Left kidney (tissue), 2 donors: Measurements from ENCODE around the gene AAGAB. TPM values are rescaled to one million over a fixed set of nuclear protein-coding genes. Genes with fewer than 3 reads are reported as not detected.
"Not testable (repeated sequence)": the region's sequence is repeated elsewhere in the genome, so short reads cannot be mapped to it uniquely, and the experiment has no call there.

Experiments used
- DNase-seq: peaks from one replicate; pipeline ENCODE4 v3.0.0-alpha.2; 2013
- polyA plus RNA-seq: library from polyadenylated mRNA; unstranded; fragments of 120-200 nt; gene quantifications from one replicate; pipeline ENCODE4 v1.2.1, GENCODE V29; 2013; ENCODE audit not compliant: insufficient read length

Gene AAGAB
- polyA plus RNA-seq, 1 donor: 62.0 TPM

DNA sequence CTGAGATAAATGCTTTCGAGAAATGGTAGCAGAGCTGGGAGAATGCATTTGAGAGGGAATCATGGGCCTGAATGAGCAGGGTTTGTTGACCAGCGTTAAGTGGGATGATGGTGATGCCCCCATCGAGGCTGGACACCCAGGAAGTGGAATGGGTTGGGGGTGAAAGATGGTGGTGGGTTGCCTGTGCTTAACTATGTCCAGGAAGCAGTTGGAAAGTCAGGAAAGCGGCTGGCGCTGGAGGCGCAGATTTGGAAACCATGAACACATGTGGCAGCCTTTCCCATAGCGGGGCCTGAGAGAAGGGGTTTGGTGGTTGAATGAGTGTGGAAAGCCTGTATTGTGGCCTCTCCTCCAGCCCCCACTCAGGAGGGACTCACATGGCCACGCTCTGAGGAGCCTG lies 80.7 kb downstream of the AAGAB start:
- no peak for DNase-seq

DNA sequence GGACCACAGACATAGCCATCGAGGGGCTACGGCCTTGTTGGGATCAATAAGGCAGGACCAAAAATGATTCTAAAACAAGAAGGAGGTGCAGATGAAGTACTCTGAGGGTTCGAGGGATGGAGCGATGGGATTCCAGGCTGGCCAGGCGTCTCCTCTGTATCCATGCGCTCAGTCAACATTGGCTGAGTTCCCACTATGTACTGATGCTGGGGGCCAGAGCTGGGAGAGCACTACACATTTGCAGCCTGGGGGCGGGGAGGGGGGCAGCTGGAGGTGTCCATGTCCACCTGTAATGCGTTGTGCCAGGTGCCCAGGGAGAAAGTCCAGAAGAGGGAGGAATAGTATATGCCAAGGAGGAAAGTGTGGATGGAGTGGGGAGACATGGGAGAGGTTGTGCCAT lies 81.5 kb downstream of the AAGAB start:
- DNase-seq: no peak

DNA sequence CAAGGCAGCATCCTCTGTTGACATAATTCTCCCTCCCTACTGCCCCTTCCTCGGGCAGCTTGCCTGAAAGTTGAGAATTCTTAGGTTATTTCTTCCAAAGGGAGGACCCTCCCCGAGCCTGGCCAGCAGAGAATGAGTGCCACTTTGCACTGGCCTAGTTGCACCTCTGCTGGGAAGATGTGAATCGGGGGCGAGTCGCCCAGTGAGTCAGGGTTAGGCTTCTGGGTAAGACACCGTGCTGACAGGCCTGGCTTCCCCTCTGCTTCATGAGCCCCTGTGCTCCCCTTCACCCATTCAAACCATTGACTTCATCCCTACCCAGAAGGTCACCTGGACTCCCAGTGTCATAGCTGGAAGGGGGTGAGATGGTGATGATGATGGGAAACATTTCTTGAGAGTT lies 82.3 kb downstream of the AAGAB start:
- DNase-seq: no peak

DNA sequence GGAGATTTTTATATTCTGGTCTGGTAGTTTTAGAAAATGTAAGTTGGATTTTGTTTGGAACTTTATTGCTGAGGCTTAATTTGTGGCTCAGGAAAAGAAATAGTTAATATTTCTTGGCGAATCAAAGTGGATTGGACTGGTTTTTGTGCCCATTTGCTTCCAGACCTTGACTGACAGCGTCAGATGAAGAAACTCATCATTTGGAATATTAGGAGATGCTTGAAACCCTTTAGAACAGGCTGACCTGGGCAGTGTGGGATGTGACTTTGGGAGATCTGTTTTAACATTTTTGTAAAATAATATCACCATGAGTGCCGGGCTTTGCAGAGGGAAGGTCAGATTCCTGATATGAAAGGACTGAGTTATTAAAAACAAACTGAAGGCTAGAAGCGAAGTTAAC lies 83.0 kb downstream of the AAGAB start:
- DNase-seq: no peak

DNA sequence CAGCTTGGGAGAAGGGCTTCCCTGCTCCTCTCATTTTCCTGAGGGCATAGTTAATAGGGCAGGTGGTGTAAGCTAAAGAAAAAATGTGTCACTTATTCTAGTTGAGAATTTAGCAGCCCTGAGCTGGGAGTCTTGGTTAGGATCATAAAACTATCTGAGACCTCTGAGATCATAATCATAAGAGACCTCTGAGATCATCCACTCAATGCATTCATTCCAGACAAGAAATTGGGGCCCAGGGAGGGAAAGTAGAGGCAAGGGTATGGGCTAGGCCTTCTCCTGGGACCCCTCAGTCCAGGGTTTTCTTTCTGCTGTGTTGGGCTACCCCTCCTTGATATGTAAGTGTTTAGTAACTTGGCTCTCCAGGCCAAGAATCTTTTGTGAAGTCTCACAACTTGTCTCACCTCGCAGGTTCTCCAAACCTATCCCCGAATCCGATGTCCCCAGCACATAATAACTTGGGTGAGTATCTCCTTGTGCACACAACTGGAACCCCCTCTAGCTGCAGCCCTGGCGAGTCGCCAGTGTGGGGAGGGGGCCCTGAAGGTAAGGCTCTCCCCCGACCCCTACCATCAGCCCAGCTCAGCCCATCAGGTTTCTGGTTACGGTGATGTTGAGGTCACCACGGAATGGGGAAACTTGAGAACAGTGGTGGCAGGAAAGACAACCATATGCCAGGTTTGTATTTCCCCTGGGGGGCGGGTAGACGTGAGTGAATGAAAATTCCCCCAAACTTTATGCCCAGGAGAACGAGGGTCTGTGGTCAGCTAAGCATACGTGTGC lies 84.1 kb downstream of the AAGAB start:
- DNase-seq: no peak

DNA sequence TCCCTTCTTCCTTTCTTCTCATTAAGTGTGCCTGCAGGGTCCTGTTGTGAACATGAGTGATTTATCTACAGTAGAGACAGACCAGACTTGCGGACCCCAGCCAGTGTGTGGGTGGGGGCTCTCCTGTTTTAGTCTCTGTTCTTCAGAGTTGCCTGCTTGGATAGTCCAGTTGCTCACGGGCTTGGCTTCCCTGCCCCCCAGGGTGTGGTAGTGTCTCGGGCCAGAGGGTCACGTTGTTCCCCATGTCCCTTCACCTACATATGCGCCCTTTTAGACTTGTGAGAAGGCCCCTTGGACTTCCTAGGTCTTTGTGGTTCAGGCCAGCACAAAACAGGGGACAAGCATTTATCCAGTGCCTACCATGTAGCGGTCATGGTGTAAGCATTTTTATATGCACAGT lies 85.8 kb downstream of the AAGAB start:
- no peak for DNase-seq

DNA sequence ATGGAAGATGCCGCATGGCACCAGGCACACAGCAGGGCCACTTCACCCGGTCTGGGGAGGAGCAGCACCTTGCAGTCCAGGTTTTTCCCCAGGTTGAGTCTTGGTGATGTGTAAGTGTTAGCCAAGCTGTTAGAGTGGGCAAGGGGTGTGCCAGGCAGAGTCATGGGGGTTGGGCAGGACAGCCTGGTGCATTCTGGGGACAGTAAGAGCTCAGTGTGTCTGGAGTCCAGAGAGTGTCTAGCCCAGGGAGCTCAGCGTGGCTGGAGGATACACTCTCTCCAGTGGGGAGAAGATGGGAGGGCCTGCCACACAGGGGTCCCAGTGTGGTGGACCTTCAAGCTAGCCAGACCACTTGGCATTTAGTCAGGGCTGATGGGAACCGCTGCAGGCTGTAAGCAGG lies 87.4 kb downstream of the AAGAB start:
- no peak for DNase-seq

DNA sequence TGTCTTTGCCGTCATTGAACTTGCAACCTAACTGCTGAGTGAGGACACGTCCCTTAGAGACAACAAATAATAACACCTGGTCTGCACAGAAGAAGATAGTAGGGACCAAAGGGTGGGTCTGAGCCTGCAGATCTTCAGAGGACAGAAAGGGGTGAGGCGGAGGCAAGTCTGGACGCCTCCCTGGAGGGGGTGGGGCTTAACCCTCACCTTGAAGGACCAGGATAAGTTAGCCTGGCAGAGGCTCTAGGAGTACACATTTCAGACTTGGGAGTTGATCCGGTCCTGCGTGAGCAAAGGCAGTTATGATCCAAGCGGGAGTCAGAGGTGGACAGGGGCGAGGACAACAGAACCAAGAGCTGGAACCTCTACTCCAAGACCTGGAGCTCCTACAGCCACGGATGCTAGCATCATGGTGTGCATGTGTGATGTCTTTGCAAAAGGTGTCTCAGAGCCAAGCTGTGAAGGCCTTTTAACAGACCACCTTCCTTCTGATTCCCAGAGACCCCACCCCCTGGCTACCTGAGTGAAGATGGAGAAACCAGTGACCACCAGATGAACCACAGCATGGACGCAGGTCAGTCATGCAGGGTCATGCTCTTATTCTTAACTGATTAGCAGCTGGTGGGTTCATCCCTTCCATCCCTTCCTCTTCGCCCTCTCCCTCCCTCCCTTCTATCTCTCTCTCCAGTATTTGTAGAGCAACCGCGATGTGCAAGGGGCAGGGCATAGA lies 88.0 kb downstream of the AAGAB start:
- DNase-seq: no peak

DNA sequence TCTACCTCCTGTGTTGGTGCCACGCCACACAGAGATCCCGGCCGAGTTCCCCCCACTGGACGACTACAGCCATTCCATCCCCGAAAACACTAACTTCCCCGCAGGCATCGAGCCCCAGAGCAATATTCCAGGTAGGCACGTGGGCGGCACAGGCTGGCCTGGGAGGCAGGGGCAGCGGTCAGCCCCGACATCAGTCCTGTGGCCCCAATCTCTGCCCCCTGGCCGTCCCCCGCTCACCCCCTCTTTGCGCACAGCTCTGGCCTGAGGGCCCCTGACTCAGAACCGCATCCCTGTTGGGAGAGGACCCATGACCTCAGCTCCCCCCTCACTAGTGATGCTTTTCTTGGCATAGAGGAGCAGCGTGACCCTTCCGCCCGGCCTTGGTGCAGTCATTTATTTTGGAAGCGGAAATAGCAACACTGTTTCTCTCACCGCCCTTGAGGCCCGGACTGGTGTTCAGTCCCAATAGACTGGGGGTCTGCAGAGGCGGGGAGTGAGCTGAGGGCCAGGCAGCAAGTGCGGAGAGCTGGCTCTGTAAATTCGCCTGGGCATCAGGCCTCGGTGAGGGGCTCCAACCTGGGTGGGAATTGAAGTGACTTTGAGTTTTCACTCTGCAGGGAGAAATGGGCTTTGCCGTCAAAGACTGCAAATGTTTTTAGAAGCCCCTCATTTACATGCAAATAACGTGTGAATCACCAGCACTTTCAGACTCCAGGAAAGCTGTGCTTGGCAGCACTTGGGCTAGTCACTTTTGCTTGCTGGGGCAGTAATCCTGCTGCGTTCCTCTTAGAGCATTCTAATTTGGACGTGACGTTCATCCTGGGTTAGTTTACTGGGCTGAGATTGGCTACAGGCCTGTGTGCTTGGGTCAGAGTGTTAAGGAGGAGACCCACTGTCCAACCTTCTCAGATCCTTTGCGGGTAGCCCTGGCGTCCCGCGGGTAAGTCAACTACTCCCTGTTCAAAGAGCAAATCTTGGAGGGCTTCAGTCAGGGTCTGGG lies 88.9 kb downstream of the AAGAB start:
- DNase-seq: no peak

DNA sequence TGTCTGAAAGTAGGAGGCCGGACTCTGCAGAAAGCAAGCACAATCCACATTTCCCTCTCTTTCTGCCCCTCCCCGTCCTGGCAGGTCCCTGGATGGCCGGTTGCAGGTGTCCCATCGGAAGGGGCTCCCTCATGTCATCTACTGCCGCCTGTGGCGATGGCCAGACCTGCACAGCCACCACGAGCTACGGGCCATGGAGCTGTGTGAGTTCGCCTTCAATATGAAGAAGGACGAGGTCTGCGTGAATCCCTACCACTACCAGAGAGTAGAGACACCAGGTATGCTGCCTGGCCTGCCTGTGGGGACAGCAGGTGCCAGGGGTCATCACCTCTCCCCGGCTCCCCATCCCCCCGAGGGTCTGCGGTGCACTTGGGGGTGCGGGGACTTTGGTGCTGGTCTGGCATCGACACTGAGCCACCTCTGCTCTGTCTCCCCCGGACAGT lies 89.6 kb downstream of the AAGAB start:
- no peak for DNase-seq

DNA sequence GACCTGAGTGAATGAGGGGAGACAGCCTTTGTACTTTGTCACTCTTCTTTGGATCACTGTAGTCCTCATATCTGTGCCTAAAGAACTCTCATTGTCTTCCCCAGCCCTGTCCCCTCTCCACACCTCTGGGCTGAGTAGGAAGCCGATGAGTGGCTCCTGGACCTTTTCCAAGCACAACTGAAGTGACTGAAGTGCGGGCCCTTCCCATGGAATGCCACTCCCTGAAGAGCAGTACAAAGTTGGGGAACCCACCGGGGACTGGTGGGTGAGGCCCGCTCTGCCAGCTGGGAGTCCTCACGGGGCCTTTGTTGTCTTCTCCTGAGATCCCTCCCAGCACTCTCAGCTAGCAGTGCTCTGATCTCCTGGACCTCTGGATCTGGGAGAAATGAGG lies 90.1 kb downstream of the AAGAB start:
- no peak for DNase-seq

DNA sequence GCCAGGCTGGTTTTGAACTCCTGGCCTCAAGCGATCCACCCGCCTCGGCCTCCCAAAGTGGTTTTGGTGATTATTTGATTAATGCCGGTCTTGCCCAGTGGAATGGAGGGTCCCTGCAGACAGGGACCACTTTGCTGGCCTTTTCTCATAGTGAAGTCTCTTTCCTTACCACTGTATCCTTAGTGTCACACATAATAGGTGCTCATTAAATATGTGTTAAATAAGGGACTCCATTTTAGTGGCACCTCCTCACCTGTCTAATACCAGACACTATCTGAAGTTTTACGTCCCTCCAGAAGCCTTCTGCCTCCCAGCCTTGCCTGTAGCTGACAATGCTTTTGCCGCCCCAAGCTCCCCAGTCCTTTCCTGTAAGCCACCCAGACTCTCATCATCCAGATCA lies 91.3 kb downstream of the AAGAB start:
- no peak for DNase-seq

DNA sequence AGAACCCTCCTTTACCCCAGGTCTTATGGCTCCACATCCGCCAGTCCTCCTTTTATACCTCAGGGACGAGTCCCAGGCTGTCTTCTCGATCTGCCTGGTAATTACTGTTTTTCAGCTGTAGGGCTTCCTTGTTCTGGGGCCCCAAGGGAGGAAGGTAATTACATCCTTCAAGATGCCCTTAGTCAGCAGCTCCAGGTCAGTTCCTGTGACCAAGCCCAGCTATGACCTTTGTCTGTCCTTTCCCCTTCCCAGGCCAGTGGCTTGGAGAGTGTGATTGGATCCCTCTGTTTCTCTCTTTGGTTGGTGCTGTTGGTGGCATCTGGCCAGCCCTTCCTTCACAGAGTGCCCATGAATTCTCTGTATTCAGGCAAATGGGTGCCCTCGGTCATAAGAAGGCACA lies 92.6 kb downstream of the AAGAB start:
- no peak for DNase-seq

DNA sequence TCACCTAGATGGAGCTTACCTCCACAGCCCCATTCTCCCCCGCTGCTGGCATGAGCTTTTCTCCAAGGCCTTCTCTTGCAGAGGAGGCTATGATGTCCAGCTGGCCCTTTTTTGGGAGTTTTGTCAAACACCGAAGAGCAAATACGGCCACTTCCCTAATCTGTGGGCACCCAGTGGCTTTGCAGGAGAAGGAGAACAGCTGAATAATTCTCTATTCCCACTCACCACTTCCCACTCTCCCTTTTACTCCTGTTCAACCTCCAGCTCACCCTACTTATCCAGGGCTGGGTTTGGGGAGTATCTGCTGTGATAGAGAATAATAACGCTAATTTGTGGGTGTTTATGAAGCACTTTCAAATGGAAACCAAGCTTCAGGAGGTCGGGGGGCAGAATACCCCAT lies 93.0 kb downstream of the AAGAB start:
- no peak for DNase-seq

DNA sequence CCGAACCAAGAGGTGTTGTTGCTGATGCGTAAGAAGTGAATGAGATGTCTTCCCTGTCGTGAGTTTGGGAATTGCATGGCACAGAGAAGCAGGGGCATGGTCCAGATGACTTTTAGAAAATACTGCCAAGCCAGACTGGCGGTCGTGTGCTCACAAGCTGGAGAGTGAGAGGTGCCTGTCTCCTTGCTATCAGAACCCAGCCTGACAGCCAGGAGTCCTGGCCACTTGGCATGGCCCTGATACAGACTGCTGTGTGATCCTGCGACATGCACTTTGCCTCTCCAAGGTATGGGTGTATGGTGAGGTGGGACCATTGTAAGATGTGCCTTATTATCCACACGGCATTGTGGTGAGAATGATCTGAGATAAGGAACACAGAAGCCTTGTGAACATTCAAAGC lies 96.1 kb downstream of the AAGAB start:
- no peak for DNase-seq

DNA sequence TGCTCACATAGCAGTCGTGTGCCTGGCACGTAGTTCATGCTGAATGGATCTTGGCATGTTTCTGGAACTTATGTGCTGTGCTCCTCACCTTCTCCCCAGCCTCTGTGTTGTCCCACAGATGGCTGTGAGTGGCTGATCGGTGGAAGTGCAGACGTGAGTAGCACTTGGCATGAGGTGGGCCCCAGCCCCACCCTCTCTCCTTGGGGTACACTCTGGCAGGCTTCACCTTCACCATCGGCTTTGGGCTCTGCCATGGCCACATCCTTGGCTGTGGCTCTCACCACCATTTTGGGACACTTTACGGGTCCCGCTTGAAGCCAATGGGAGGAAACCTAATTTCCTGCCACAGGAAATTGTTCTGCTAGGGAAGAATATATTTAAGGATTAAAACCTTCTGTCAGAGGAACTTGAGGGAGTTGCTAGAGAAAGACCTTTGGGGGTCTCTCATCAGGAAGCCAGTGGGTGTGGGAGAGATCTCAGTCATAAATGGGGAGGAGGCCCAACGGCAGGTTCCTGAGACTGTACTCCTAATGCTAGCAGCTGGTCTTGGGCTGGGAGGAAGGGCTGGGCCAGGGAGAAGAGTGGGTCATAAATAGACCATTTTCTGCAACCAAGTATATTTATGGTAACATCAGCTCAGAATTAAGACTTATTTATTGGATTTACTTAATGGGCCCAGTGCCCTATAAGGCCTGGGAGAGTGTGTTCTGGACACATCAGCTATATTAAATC lies 96.8 kb downstream of the AAGAB start:
- DNase-seq: no peak

DNA sequence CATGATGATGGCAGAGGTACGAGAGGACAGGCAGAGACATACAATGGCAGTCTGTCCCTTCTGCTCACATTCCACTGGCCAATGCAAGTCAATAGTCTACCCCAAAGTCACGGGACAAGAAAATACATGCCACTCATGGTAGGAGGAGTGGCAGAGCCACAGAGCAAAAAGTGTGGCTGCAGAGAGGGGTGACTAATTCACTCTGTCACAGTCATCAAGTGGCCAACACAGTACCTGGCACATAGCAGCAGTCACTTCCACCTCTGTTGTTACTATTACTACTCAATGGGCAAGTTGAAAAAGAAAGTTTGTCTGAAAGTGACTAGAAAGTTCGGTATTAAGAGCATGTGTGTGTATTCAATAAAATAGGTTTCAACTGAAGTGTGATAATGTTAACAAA lies 97.6 kb downstream of the AAGAB start:
- DNase-seq: no peak

DNA sequence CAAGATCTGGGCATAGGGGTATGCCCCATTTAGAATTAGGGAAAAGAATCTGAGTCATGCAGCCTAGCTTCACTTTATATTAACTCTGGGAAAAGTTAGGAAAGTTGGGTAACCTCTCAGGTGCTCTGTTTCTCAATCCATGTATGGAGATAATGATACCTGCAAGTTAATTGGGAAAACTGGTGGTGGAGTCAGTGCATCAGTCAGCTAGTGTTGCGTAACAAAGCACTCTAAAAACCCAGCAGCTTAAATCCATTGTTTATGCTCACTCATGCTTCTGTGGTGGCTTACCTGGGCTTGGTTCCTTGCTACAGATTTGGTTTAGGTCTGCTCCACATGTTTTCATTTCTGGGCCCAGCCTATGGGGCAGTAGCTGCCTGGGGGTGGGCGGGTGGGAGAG lies 98.0 kb downstream of the AAGAB start:
- no peak for DNase-seq

DNA sequence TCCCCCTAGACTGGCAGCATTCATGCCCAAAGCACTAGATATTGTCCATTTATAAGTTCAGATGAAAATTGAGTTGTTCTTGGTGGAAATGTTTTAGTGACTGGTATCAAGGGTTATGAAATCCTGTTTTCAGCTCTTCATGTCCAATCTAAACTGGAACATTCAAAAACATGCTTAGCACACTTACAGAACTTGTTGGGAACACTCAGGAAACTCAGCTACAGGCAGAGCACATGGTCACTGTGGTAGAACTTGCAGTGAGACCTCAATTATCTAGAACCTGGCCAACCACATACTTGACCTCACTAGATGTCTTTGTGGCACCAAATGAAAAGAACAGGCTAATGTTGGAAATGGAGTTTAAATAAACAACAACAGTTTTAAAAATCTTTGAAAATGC lies 100.2 kb downstream of the AAGAB start:
- DNase-seq: no peak

DNA sequence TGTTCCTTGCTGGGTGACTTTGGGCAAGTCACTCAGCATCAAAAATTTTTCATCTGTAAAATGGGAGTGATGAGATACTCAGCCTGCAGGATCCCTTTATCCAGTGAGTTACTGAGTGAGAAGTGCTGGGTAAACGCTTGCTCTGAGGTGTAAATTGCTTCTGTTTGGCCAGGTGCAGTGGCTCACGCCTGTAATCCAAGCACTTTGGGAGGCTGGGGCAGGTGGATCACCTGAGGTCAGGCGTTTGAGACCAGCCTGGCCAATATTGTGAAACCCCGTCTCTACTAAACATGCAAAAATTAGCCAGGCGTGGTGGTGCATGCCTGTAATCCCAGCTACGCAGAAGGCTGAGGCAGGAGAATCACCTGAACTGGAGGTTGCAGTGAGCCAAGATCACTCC lies 101.4 kb downstream of the AAGAB start:
- not testable (repeated sequence) for DNase-seq

DNA sequence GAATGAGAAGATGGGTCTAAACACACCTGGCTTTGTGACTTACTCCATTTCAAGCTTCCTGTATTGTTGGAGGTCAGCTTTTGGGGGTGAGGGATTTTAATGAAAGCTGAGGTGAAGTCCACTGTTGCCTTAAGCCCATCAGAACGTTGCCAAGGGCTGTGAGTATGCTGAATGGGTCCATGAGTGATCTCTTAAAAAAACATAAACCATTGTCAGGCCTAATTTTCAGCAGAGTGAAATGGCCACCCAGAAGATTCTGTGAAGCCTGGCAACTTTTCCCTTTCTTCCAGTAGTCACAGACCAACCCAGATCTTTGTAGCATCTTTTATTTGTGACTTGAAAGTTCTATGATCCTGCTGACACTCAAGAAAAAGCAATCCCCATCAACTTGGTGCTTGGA lies 102.0 kb downstream of the AAGAB start:
- no peak for DNase-seq
